Astrocyte of the cerebellum (primary cell): ENCODE data around the gene REL.

Experiments
- DNase-seq: peaks from one replicate; pipeline ENCODE4 v3.0.0-alpha.2; 2011; ENCODE audit warnings: low read depth
- H3K4me3 ChIP-seq: 2 replicates; pipeline ENCODE4 v1.5.1; 2011; ENCODE audit warnings: mild to moderate bottlenecking, low read depth, low read length, moderate library complexity
- in situ Hi-C: cut with HindIII; loops from 2 replicates; pipeline ENCODE4 v1.10.0; 2017; ENCODE audit warnings: low sequenced_read_pairs
- TF ChIP-seq, protein P1 (sequence below): IDR thresholded peaks from 2 replicates; pipeline ENCODE4 v1.5.1; 2012; ENCODE audit warnings: low read length, low read depth, moderate library complexity, mild to moderate bottlenecking; ENCODE audit errors: missing control alignments

The REL gene

GRCh38 chr2:60964651-60965498 is 83.5 kb downstream of the REL start:
- no peak for DNase-seq
- TF ChIP-seq, protein P1, sequence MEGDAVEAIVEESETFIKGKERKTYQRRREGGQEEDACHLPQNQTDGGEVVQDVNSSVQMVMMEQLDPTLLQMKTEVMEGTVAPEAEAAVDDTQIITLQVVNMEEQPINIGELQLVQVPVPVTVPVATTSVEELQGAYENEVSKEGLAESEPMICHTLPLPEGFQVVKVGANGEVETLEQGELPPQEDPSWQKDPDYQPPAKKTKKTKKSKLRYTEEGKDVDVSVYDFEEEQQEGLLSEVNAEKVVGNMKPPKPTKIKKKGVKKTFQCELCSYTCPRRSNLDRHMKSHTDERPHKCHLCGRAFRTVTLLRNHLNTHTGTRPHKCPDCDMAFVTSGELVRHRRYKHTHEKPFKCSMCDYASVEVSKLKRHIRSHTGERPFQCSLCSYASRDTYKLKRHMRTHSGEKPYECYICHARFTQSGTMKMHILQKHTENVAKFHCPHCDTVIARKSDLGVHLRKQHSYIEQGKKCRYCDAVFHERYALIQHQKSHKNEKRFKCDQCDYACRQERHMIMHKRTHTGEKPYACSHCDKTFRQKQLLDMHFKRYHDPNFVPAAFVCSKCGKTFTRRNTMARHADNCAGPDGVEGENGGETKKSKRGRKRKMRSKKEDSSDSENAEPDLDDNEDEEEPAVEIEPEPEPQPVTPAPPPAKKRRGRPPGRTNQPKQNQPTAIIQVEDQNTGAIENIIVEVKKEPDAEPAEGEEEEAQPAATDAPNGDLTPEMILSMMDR, result no peak
- H3K4me3 ChIP-seq, result no peak overlapping the region
- in situ Hi-C loops, result loop anchor here (5.0 kb wide), 1 partner anchor 103 kb away; no protein-coding TSS in a partner anchor

GRCh38 chr2:60965499-60965785 is 84.1 kb downstream of the REL start:
- in situ Hi-C loops, result loop anchor here (5.0 kb wide), 1 partner anchor 103 kb away; no protein-coding TSS in a partner anchor
- TF ChIP-seq, protein P1, result no peak
- H3K4me3 ChIP-seq, result no peak overlapping the region
- DNase-seq, result no peak

DNA sequence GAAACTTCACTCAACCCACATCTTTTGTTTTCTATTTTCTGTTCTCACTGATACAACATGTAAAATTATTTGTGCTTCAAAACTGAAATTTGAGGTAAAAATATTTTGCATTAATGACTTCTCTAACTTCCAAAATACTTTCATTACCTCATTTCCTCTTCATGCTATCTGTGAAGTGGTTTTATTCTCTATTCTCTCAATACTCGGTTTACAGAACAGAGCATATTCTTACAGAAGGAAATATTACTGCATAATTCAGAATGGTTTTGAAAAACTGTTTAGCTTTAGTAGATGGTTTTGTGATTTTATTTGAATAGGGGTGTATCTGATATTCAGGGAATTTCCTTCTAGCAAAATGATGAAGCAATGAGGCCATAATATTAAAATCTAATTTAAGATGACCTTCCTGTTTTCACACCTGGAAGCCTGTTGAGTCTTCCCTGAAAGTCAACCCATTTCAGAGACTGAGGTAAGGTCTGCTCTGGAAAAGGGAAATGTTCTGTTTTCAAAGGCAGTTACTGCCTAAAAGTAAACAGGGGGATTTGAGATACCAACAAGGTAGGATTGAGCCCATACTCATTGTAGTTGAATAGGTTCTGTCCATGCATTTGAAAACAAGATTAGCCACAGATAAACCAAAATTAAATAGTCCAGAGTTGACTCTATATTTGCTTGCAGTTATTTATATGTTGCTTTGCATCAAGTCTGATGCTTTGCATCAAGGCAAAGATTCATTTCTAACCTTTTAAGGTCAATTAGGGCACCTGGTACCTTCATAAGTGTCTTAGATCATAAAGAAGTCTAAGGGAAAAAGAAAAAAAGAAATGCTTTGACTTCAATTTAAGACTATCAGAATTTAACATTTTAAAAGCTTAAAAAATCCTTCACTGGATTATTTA is 85.4 kb downstream of the REL start:
- TF ChIP-seq, protein P1, result no peak
- DNase-seq, result no peak
- no peak overlapping the region for H3K4me3 ChIP-seq
- in situ Hi-C loops, result loop anchor here (5.0 kb wide), 1 partner anchor 104 kb away; no protein-coding TSS in a partner anchor

- H3K4me3 ChIP-seq, result no peak overlapping the region
- no peak for DNase-seq
- in situ Hi-C loops, result no loop called here
- TF ChIP-seq, protein P1, result no peak
Observed at GRCh38 chr2:60972889-60973656, 91.7 kb downstream of the REL start.

DNA sequence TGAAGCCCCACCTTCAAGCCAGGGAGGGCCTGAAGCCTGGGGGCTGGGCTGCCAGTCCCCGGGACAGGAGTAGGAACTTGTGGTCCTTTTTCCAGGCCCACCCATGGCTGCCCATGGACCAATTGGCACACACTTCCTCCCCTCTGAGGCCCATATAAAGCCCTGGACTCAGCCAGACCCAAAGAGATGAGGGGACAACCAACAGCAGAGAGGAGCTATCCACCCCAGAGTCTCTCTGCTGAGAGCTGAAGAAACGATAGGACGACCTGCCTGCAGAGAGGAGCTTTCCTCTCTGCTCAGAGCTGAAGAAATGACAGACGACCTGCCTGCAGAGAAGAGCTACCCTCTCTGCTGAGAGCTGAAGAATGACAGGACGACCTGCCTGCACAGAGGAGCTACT is 92.3 kb downstream of the REL start:
- TF ChIP-seq, protein P1, result no peak
- in situ Hi-C loops, result no loop called here
- no peak for DNase-seq
- H3K4me3 ChIP-seq, result no peak overlapping the region

DNA sequence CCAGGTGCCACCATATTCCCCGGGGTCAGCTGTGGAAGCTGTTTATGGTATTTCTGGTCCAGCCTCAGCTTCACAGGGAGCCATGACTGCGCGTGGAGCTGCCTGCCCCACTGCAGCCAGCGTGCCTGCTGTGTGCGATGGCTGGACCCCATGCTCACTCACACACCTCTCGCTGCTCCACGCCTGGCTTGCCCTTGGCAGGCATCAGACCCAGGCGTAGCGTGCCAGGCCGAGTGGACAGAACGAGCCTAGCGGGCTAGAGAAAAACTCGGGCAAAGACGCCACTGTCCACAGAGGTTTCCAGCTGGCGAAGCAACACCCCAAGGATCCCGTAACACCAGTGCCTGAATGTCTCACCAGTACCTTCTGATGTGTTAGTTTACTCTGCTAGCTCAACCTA is 93.3 kb downstream of the REL start:
- no peak for DNase-seq
- no peak overlapping the region for H3K4me3 ChIP-seq
- TF ChIP-seq, protein P1, result no peak
- in situ Hi-C loops, result no loop called here
